ENCODE data around the gene CYB561. TPM values are rescaled to one million over a fixed set of nuclear protein-coding genes. Genes with fewer than 3 reads are reported as not detected.

The CYB561 gene
- total and polyA plus RNA-seq, 9 of the 15 experiments (the other 6 are each of a cell fraction or from before 2014, with no cell fraction given) = 4.0 to 30.8 (median 17.4) TPM

DNA sequence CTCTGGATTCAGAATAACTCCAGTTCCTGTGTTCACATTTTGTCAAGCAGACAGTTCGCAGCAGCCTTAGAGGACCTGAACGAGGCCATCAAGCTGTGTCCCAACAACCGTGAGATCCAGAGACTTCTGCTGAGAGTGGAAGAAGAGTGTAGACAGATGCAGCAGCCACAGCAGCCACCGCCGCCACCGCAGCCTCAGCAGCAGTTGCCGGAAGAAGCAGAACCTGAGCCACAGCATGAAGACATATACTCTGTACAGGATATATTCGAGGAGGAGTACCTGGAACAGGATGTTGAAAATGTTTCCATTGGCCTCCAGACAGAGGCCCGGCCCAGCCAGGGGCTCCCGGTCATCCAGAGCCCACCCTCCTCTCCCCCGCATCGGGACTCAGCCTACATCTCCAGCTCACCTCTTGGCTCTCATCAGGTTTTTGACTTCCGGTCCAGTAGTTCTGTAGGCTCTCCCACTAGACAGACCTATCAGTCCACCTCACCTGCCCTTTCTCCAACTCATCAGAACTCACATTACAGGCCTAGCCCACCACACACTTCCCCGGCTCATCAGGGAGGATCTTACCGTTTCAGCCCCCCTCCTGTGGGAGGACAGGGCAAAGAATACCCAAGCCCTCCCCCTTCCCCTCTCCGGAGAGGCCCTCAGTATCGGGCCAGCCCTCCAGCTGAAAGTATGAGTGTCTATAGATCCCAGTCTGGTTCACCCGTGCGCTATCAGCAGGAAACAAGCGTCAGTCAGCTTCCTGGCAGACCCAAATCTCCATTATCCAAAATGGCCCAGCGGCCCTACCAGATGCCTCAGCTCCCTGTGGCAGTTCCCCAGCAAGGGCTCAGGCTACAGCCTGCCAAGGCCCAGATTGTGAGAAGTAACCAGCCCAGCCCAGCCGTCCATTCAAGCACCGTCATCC lies 25.9 kb downstream of the CYB561 start (continued):
- no peak for TF ChIP-seq JUNB (CRISPR knock-in tag; conservative IDR thresholded peaks at IDR 0.05)
- no peak for TF ChIP-seq TARDBP (IDR thresholded peaks at IDR 0.05)
- TF ChIP-seq, protein P1, sequence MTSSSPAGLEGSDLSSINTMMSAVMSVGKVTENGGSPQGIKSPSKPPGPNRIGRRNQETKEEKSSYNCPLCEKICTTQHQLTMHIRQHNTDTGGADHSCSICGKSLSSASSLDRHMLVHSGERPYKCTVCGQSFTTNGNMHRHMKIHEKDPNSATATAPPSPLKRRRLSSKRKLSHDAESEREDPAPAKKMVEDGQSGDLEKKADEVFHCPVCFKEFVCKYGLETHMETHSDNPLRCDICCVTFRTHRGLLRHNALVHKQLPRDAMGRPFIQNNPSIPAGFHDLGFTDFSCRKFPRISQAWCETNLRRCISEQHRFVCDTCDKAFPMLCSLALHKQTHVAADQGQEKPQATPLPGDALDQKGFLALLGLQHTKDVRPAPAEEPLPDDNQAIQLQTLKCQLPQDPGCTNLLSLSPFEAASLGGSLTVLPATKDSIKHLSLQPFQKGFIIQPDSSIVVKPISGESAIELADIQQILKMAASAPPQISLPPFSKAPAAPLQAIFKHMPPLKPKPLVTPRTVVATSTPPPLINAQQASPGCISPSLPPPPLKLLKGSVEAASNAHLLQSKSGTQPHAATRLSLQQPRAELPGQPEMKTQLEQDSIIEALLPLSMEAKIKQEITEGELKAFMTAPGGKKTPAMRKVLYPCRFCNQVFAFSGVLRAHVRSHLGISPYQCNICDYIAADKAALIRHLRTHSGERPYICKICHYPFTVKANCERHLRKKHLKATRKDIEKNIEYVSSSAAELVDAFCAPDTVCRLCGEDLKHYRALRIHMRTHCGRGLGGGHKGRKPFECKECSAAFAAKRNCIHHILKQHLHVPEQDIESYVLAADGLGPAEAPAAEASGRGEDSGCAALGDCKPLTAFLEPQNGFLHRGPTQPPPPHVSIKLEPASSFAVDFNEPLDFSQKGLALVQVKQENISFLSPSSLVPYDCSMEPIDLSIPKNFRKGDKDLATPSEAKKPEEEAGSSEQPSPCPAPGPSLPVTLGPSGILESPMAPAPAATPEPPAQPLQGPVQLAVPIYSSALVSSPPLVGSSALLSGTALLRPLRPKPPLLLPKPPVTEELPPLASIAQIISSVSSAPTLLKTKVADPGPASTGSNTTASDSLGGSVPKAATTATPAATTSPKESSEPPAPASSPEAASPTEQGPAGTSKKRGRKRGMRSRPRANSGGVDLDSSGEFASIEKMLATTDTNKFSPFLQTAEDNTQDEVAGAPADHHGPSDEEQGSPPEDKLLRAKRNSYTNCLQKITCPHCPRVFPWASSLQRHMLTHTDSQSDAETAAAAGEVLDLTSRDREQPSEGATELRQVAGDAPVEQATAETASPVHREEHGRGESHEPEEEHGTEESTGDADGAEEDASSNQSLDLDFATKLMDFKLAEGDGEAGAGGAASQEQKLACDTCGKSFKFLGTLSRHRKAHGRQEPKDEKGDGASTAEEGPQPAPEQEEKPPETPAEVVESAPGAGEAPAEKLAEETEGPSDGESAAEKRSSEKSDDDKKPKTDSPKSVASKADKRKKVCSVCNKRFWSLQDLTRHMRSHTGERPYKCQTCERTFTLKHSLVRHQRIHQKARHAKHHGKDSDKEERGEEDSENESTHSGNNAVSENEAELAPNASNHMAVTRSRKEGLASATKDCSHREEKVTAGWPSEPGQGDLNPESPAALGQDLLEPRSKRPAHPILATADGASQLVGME (CRISPR knock-in tag; IDR thresholded peaks at IDR 0.05) = no peak
- no peak for TF ChIP-seq ZNF133 (CRISPR knock-in tag; IDR thresholded peaks at IDR 0.05)
- no peak for TF ChIP-seq MEF2A (IDR thresholded peaks at IDR 0.05; ENCODE audit: control insufficient read depth, low read depth, low read length)
- no peak for TF ChIP-seq NRF1 (conservative IDR thresholded peaks at IDR 0.05 in 1 of 2, IDR thresholded peaks at IDR 0.05 in 1 of 2)
- TF ChIP-seq, protein P2, sequence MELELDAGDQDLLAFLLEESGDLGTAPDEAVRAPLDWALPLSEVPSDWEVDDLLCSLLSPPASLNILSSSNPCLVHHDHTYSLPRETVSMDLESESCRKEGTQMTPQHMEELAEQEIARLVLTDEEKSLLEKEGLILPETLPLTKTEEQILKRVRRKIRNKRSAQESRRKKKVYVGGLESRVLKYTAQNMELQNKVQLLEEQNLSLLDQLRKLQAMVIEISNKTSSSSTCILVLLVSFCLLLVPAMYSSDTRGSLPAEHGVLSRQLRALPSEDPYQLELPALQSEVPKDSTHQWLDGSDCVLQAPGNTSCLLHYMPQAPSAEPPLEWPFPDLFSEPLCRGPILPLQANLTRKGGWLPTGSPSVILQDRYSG (tag; conservative IDR thresholded peaks at IDR 0.05; ENCODE audit: low read depth) = no peak
- TF ChIP-seq EZH2 (IDR thresholded peaks at IDR 0.05; ENCODE audit: borderline replicate concordance, low read depth, low read length) = no peak
- TF ChIP-seq LCOR (CRISPR knock-in tag; IDR thresholded peaks at IDR 0.05) = no peak
- no peak for TF ChIP-seq E4F1 (CRISPR knock-in tag; IDR thresholded peaks at IDR 0.05; ENCODE audit: borderline replicate concordance)
- TF ChIP-seq, protein P3, sequence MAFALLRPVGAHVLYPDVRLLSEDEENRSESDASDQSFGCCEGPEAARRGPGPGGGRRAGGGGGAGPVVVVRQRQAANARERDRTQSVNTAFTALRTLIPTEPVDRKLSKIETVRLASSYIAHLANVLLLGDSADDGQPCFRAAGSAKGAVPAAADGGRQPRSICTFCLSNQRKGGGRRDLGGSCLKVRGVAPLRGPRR (CRISPR knock-in tag; IDR thresholded peaks at IDR 0.05) = no peak
- TF ChIP-seq ILK (tag; IDR thresholded peaks at IDR 0.05; ENCODE audit: borderline replicate concordance, low read depth) = no peak
- no peak for TF ChIP-seq SMC3 (conservative IDR thresholded peaks at IDR 0.05; ENCODE audit: insufficient read depth, low read depth, low read length)
- TF ChIP-seq ETV6 (IDR thresholded peaks at IDR 0.05; ENCODE audit: borderline replicate concordance in 1 of 2, low read depth in 2 of 2, low read length in 1 of 2) = no peak
- TF ChIP-seq ETV6 (CRISPR knock-in tag; IDR thresholded peaks at IDR 0.05; ENCODE audit: borderline replicate concordance) = no peak
- no peak for TF ChIP-seq KDM5B (IDR thresholded peaks at IDR 0.05; ENCODE audit: insufficient replicate concordance, low read depth, low read length)
- TF ChIP-seq ZNF764 (CRISPR knock-in tag; IDR thresholded peaks at IDR 0.05; ENCODE audit: low read depth) = no peak
